Measurements from ENCODE around the gene TMEM270. TPM values are rescaled to one million over a fixed set of nuclear protein-coding genes. Genes with fewer than 3 reads are reported as not detected.

Gene TMEM270
- total RNA-seq, 1 experiment from 2014 or later: 1.1 TPM

GRCh38 chr7:73876973-73877372 lies 16.0 kb downstream of the TMEM270 start:
- Histone ChIP-seq H3K4me3 (replicated peaks in 1 of 2; ENCODE audit: low read depth in 1 of 2, low read length in 2 of 2) (no peak overlapping the region), H3K79me2 (ENCODE audit: insufficient read depth, low read length) (no peaks in the 10 kb centered on the region), H3K9me2 (ENCODE audit: insufficient read depth) (no peaks in the 10 kb centered on the region), H3K9me3 (ENCODE audit: control insufficient read depth in 1 of 2, insufficient read depth in 1 of 2, low read depth in 1 of 2, low read length in 2 of 2) (no peaks in the 10 kb centered on the region), H3K4me2 (ENCODE audit: low read length) (no peak overlapping the region), H3K27me3 (ENCODE audit: insufficient read depth, low read length) (peaks cover 12% of the 10 kb centered on the region; the same call in 1 of the 2 replicates), H3K9ac (ENCODE audit: low read length) (no peak overlapping the region), H3K27ac (ENCODE audit: low read depth, low read length) (no peak overlapping the region), H3K4me1 (ENCODE audit: control insufficient read depth in 1 of 2, insufficient read depth in 2 of 2, low read length in 2 of 2) (no peaks in the 10 kb centered on the region), H3K36me3 (ENCODE audit: control insufficient read depth in 1 of 2, insufficient read depth in 2 of 2, low read length in 2 of 2) (no peaks in the 10 kb centered on the region), H4K20me1 (ENCODE audit: insufficient read depth) (no peaks in the 10 kb centered on the region), H2AFZ (ENCODE audit: low read depth, low read length, poor library complexity, severe bottlenecking) (no peak overlapping the region)
- no peak for TF ChIP-seq ZBTB33 (IDR thresholded peaks at IDR 0.05; ENCODE audit: extremely low read depth, insufficient replicate concordance, low read length)
- TF ChIP-seq JUND (IDR thresholded peaks at IDR 0.05): no peak
- no peak for TF ChIP-seq YY1 (IDR thresholded peaks at IDR 0.05; ENCODE audit: extremely low read depth, insufficient replicate concordance, low read depth, low read length)
- TF ChIP-seq FOSL1 (IDR thresholded peaks at IDR 0.05; ENCODE audit: low read depth): no peak
- TF ChIP-seq ELF1 (IDR thresholded peaks at IDR 0.05; ENCODE audit: borderline replicate concordance, low read depth): no peak
- TF ChIP-seq CTCF (IDR thresholded peaks at IDR 0.05 in 2 of 3, conservative IDR thresholded peaks at IDR 0.05 in 1 of 3; ENCODE audit: borderline replicate concordance in 1 of 3, insufficient read depth in 1 of 3, low read depth in 2 of 3, low read length in 2 of 3): no peak
- TF ChIP-seq TCF7L2 (IDR thresholded peaks at IDR 0.05; ENCODE audit: borderline replicate concordance, extremely low read depth, insufficient read depth, insufficient read length): no peak
- TF ChIP-seq MAX (IDR thresholded peaks at IDR 0.05): no peak
- no peak for TF ChIP-seq EZH2phosphoT487 (IDR thresholded peaks at IDR 0.05; ENCODE audit: borderline replicate concordance)
- no peak for TF ChIP-seq EZH2 (IDR thresholded peaks at IDR 0.05)
- TF ChIP-seq ZFX (IDR thresholded peaks at IDR 0.05): no peak
- TF ChIP-seq CBX3 (IDR thresholded peaks at IDR 0.05; ENCODE audit: low read depth): no peak
- no peak for TF ChIP-seq EGR1 (IDR thresholded peaks at IDR 0.05; ENCODE audit: low read depth)
- no peak for TF ChIP-seq POLR2A (IDR thresholded peaks at IDR 0.05; ENCODE audit: borderline replicate concordance, extremely low read depth, insufficient read depth, insufficient read length)
- TF ChIP-seq SRF (IDR thresholded peaks at IDR 0.05; ENCODE audit: low read depth): no peak
- ChIA-PET RAD21 (ENCODE audit: low non-redundant PET in 1 of 2, low total read pairs in 2 of 2, uncharacterized antibody in 2 of 2, unreplicated experiment in 2 of 2) (no interaction called here), POLR2A (no interaction called here), CTCF (no interaction called here)
- intact Hi-C loops (cut with micrococcal nuclease): no loop called here
- no peak for ATAC-seq
- DNase-seq (ENCODE audit: low read depth, low spot score): no peak
- no TSS peak for BruUV-seq (replicated peaks)

All from HCT116 (cell line).